GM23338 (cell line): ENCODE results near the gene RAB37. TPM values are rescaled to one million over a fixed set of nuclear protein-coding genes. Genes with fewer than 3 reads are reported as not detected.

Experiments used
- ATAC-seq: fragments of 200-7000 bp; cut with Tn5 transposase; 3 replicates; pipeline ENCODE4 v1.9.1; 2020
- DNase-seq: peaks from one replicate; pipeline ENCODE4 v3.0.0-alpha.2; 2015; ENCODE audit warnings: low spot score
- H2AFZ ChIP-seq: fragments of 200-600 bp; sonication (generic); 2 replicates; pipeline ENCODE4 v1.8.0; 2016; ENCODE audit warnings: antibody characterized with exemption, mild to moderate bottlenecking, moderate library complexity
- H3F3A ChIP-seq: fragments of 200-600 bp; sonication (generic); replicated peaks from 2 replicates; pipeline ENCODE4 v1.8.0; 2017; ENCODE audit warnings: antibody characterized with exemption, mixed run types, low read depth
- H3K27ac ChIP-seq: fragments of 200-600 bp; sonication (generic); 2 replicates; pipeline ENCODE4 v1.6.1; 2016; ENCODE audit warnings: low read depth
- H3K27me3 ChIP-seq: fragments of 200-600 bp; sonication (generic); 2 replicates; pipeline ENCODE4 v1.8.0; 2016; ENCODE audit warnings: mild to moderate bottlenecking, mixed run types, moderate library complexity; ENCODE audit not compliant: insufficient read depth
- H3K36me3 ChIP-seq: fragments of 200-600 bp; sonication (generic); 2 replicates; pipeline ENCODE4 v1.8.0; 2016; ENCODE audit warnings: mild to moderate bottlenecking; ENCODE audit not compliant: insufficient read depth
- H3K4me1 ChIP-seq: fragments of 200-600 bp; sonication (generic); 2 replicates; pipeline ENCODE4 v1.8.0; 2016; ENCODE audit warnings: mild to moderate bottlenecking, moderate library complexity; ENCODE audit not compliant: insufficient read depth
- H3K4me2 ChIP-seq: fragments of 200-600 bp; sonication (generic); 2 replicates; pipeline ENCODE4 v1.7.1; 2017; ENCODE audit warnings: mixed run types
- H3K4me3 ChIP-seq: fragments of 200-600 bp; sonication (generic); 2 replicates; pipeline ENCODE4 v1.6.1; 2016; ENCODE audit warnings: mixed run types
- H3K79me2 ChIP-seq: fragments of 200-600 bp; sonication (generic); replicated peaks from 2 replicates; pipeline ENCODE4 v1.8.0; 2017; ENCODE audit warnings: mild to moderate bottlenecking; ENCODE audit not compliant: insufficient read depth
- H3K9me2 ChIP-seq: fragments of 200-600 bp; sonication (generic); 2 replicates; pipeline ENCODE4 v1.8.0; 2017; ENCODE audit not compliant: insufficient read depth
- H4K20me1 ChIP-seq: fragments of 200-600 bp; sonication (generic); replicated peaks from 2 replicates; pipeline ENCODE4 v1.8.0; 2017; ENCODE audit warnings: mild to moderate bottlenecking; ENCODE audit not compliant: insufficient read depth
- H3K27ac Mint-ChIP-seq: 2 replicates; pipeline ENCODE4 v1.8.0; 2020; ENCODE audit warnings: inconsistent platforms, mild to moderate bottlenecking, moderate library complexity, mixed read lengths
- H3K27me3 Mint-ChIP-seq: 3 replicates; pipeline ENCODE4 v1.8.0; 2022; ENCODE audit warnings: low read depth, mild to moderate bottlenecking, moderate library complexity, mixed read lengths, inconsistent platforms; ENCODE audit not compliant: insufficient read depth, poor library complexity
- H3K36me3 Mint-ChIP-seq: 3 replicates; pipeline ENCODE4 v1.8.0; 2021; ENCODE audit warnings: low read depth, mild to moderate bottlenecking, inconsistent platforms, moderate library complexity, mixed read lengths
- H3K4me1 Mint-ChIP-seq: 3 replicates; pipeline ENCODE4 v1.8.0; 2020; ENCODE audit warnings: mild to moderate bottlenecking, inconsistent platforms, mixed read lengths
- H3K4me3 Mint-ChIP-seq: 3 replicates; pipeline ENCODE4 v1.8.0; 2021; ENCODE audit warnings: moderate library complexity, mild to moderate bottlenecking, inconsistent platforms, mixed read lengths
- H3K9me3 Mint-ChIP-seq: 3 replicates; pipeline ENCODE4 v1.8.0; 2020; ENCODE audit warnings: moderate library complexity, mild to moderate bottlenecking, inconsistent platforms, mixed read lengths
- POLR2AphosphoS5 ChIP-seq: IDR thresholded peaks from 2 replicates; pipeline ENCODE4 v1.6.1; 2016; ENCODE audit warnings: antibody characterized with exemption, low read depth
- STAT1 ChIP-seq: IDR thresholded peaks from one replicate; pipeline ENCODE4 v1.6.1; 2016; ENCODE audit warnings: antibody characterized with exemption; ENCODE audit not compliant: unreplicated experiment
- ZNF114 ChIP-seq: fragments of 250-450 bp; sonication (Bioruptor Pico); IDR thresholded peaks from 2 replicates; pipeline ENCODE4 v1.5.0; 2020; ENCODE audit warnings: mild to moderate bottlenecking, moderate library complexity
- ZNF331 ChIP-seq: fragments of 250-450 bp; sonication (Bioruptor Pico); IDR thresholded peaks from 2 replicates; pipeline ENCODE4 v1.5.0; 2020; ENCODE audit warnings: low read depth, mild to moderate bottlenecking, moderate library complexity
- polyA plus RNA-seq: library from polyadenylated mRNA; unstranded; fragments of >200 nt; fragmentation: Nextera tagmentation; extraction: Ambion mirVana; gene quantifications from 2 replicates; pipeline ENCODE4 v1.2.1, GENCODE V29; 2016
- total RNA-seq: library from RNA; depleted of rRNA; stranded (reverse); fragments of >200 nt; shearing (Covaris generic); gene quantifications from 2 replicates; pipeline ENCODE4 v1.2.3, GENCODE V29; 2014
- TF ChIP-seq, protein P1 (sequence below), 2 experiments: fragments of 200-600 bp in 1 of 2; sonication (generic) in 1 of 2; conservative IDR thresholded peaks; 2 replicates each; pipeline versions ENCODE4 v1.5.1 to v1.6.1; 2016 to 2017; ENCODE audit warnings: antibody characterized with exemption in 2 of 2, low read depth in 2 of 2, mild to moderate bottlenecking in 2 of 2, moderate library complexity in 1 of 2
- TF ChIP-seq, protein P2 (sequence below): IDR thresholded peaks from one replicate; pipeline ENCODE4 v1.6.1; 2018; ENCODE audit warnings: antibody characterized with exemption; ENCODE audit not compliant: unreplicated experiment

RAB37 gene
- total and polyA plus RNA-seq, 2 experiments from 2014 or later: 3.3 to 5.2 TPM

DNA sequence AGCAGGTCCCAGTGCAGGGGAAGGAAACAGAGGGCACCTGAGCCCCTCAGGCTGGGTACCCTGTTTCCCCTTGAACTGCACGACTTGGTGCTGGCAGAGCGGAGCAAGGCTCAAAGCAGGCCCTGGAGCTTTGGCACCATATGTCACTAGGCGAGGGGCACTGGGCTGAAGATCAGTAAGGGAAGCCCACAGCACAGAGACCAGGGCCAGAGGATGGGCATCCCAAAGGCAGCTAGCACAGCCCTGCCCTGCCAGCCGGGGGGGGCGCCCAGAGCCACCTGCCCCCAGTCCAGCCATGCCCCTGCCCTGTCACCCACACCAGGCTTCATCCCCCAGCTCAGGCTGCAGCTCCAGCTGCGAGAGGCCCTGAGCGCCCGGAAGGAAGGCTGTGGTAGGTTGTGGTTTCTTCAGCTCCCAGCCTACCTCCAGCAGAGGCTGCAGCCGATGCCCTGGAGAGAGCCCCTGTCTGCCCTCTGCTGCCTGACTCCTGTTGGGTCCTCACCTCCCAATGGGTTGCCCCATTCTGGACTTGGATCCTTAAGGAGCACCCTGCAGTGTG lies 22.3 kb downstream of the RAB37 start:
- Mint-ChIP-seq H3K27me3 (peaks cover 12% of the 10 kb centered on the region), H3K9me3 (no peaks in the 10 kb centered on the region), H3K36me3 (no peaks in the 10 kb centered on the region; the same call in 1 of the 3 replicates), H3K27ac (peak overlapping the region; percentile 96), H3K4me1 (peaks cover 60% of the 10 kb centered on the region), H3K4me3 (peak overlapping the region; percentile 44; the same call in 1 of the 3 replicates)
- no peaks in the 10 kb centered on the region for H3K36me3 ChIP-seq
- DNase-seq: no peak
- H3K4me2 ChIP-seq: peak overlapping the region; percentile 71
- H3K9me2 ChIP-seq: no peaks in the 10 kb centered on the region
- peaks cover 46% of the 10 kb centered on the region for H4K20me1 ChIP-seq
- TF ChIP-seq, protein P1, sequence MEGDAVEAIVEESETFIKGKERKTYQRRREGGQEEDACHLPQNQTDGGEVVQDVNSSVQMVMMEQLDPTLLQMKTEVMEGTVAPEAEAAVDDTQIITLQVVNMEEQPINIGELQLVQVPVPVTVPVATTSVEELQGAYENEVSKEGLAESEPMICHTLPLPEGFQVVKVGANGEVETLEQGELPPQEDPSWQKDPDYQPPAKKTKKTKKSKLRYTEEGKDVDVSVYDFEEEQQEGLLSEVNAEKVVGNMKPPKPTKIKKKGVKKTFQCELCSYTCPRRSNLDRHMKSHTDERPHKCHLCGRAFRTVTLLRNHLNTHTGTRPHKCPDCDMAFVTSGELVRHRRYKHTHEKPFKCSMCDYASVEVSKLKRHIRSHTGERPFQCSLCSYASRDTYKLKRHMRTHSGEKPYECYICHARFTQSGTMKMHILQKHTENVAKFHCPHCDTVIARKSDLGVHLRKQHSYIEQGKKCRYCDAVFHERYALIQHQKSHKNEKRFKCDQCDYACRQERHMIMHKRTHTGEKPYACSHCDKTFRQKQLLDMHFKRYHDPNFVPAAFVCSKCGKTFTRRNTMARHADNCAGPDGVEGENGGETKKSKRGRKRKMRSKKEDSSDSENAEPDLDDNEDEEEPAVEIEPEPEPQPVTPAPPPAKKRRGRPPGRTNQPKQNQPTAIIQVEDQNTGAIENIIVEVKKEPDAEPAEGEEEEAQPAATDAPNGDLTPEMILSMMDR (conservative IDR thresholded peaks at IDR 0.05; ENCODE audit: low read depth in 2 of 2): peak in 1 of 2 experiments; percentile 12; a peak in 1 of 4 replicates
- no peak for TF ChIP-seq ZNF331 (CRISPR knock-in tag)
- peak; percentile 12 for ATAC-seq
- H3K79me2 ChIP-seq: peaks cover 66% of the 10 kb centered on the region
- no peak overlapping the region for H2AFZ ChIP-seq
- peak overlapping the region; percentile 35; the same call in 1 of the 2 replicates for H3K4me3 ChIP-seq
- H3K27ac ChIP-seq: peak overlapping the region; percentile 76
- H3K4me1 ChIP-seq: peaks cover 41% of the 10 kb centered on the region
- H3F3A ChIP-seq: no peaks in the 10 kb centered on the region
- no peaks in the 10 kb centered on the region for H3K27me3 ChIP-seq

- ATAC-seq (peak; percentile 73), DNase-seq (peak; percentile 54)
- H3K79me2 ChIP-seq: peaks cover 60% of the 10 kb centered on the region
- peaks cover 60% of the 10 kb centered on the region for H3K4me1 Mint-ChIP-seq
- no peaks in the 10 kb centered on the region; the same call in 1 of the 3 replicates for H3K36me3 Mint-ChIP-seq
- H3K27ac Mint-ChIP-seq: peak overlapping the region; percentile 96
- peaks cover 41% of the 10 kb centered on the region for H3K4me1 ChIP-seq
- H3K27ac ChIP-seq: peak overlapping the region; percentile 76
- peak overlapping the region; percentile 44; the same call in 1 of the 3 replicates for H3K4me3 Mint-ChIP-seq
- no peaks in the 10 kb centered on the region for H3K27me3 ChIP-seq
- H3K4me3 ChIP-seq: peak overlapping the region; percentile 35; the same call in 1 of the 2 replicates
- no peaks in the 10 kb centered on the region for H3K9me3 Mint-ChIP-seq
- H3K4me2 ChIP-seq: peak overlapping the region; percentile 71
- no peaks in the 10 kb centered on the region for H3K36me3 ChIP-seq
- H3F3A ChIP-seq: no peaks in the 10 kb centered on the region
- TF ChIP-seq STAT1 (no peak), ZNF114 (CRISPR knock-in tag) (no peak)
- no peaks in the 10 kb centered on the region for H3K9me2 ChIP-seq
- H4K20me1 ChIP-seq: peaks cover 41% of the 10 kb centered on the region
- H3K27me3 Mint-ChIP-seq: peaks cover 12% of the 10 kb centered on the region
- H2AFZ ChIP-seq: no peak overlapping the region
These were observed 22.9 kb downstream of the RAB37 start for GRCh38 chr17:74759941-74760340.

GRCh38 chr17:74760404-74761105 lies 23.5 kb downstream of the RAB37 start:
- Histone ChIP-seq H3K27me3 (no peaks in the 10 kb centered on the region), H2AFZ (no peak overlapping the region), H3K79me2 (peaks cover 54% of the 10 kb centered on the region), H3K9me2 (no peaks in the 10 kb centered on the region), H3K36me3 (no peaks in the 10 kb centered on the region), H4K20me1 (peaks cover 35% of the 10 kb centered on the region), H3K27ac (peak overlapping the region; percentile 76), H3K4me3 (peak overlapping the region; percentile 35; the same call in 1 of the 2 replicates), H3F3A (no peaks in the 10 kb centered on the region), H3K4me2 (peak overlapping the region; percentile 71), H3K4me1 (peaks cover 41% of the 10 kb centered on the region)
- DNase-seq: no peak
- TF ChIP-seq POLR2AphosphoS5: no peak
- TF ChIP-seq, protein P2, sequence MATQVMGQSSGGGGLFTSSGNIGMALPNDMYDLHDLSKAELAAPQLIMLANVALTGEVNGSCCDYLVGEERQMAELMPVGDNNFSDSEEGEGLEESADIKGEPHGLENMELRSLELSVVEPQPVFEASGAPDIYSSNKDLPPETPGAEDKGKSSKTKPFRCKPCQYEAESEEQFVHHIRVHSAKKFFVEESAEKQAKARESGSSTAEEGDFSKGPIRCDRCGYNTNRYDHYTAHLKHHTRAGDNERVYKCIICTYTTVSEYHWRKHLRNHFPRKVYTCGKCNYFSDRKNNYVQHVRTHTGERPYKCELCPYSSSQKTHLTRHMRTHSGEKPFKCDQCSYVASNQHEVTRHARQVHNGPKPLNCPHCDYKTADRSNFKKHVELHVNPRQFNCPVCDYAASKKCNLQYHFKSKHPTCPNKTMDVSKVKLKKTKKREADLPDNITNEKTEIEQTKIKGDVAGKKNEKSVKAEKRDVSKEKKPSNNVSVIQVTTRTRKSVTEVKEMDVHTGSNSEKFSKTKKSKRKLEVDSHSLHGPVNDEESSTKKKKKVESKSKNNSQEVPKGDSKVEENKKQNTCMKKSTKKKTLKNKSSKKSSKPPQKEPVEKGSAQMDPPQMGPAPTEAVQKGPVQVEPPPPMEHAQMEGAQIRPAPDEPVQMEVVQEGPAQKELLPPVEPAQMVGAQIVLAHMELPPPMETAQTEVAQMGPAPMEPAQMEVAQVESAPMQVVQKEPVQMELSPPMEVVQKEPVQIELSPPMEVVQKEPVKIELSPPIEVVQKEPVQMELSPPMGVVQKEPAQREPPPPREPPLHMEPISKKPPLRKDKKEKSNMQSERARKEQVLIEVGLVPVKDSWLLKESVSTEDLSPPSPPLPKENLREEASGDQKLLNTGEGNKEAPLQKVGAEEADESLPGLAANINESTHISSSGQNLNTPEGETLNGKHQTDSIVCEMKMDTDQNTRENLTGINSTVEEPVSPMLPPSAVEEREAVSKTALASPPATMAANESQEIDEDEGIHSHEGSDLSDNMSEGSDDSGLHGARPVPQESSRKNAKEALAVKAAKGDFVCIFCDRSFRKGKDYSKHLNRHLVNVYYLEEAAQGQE: peak; percentile 45
- peak; percentile 34 for ATAC-seq
- H3K4me3 Mint-ChIP-seq: peak overlapping the region; percentile 44
- peaks cover 60% of the 10 kb centered on the region for H3K4me1 Mint-ChIP-seq
- peak overlapping the region; percentile 96 for H3K27ac Mint-ChIP-seq
- no peaks in the 10 kb centered on the region; the same call in 1 of the 3 replicates for H3K36me3 Mint-ChIP-seq
- no peaks in the 10 kb centered on the region for H3K9me3 Mint-ChIP-seq
- H3K27me3 Mint-ChIP-seq: peaks cover 12% of the 10 kb centered on the region
